ENCODE measurements around the gene NEDD4L.

Gene NEDD4L

GRCh38 chr18:58300867-58301266, 256.8 kb downstream of the NEDD4L start:
- no peak overlapping the region for H3K27ac ChIP-seq
- no peaks in the 10 kb centered on the region; the same call in 1 of the 2 replicates for H3K36me3 ChIP-seq
- H3K4me3 ChIP-seq (ENCODE audit: low read depth, low read length): no peak overlapping the region
- H3K27me3 ChIP-seq (ENCODE audit: insufficient read depth, low read depth, severe bottlenecking): no peaks in the 10 kb centered on the region
- no peak for TF ChIP-seq CTCF (IDR thresholded peaks at IDR 0.05; ENCODE audit: low read depth, low read length)
- DNase-seq: no peak
- peaks cover 9% of the 10 kb centered on the region for H3K9me3 ChIP-seq (ENCODE audit: severe bottlenecking)

GRCh38 chr18:58302811-58303210, 258.8 kb downstream of the NEDD4L start:
- Histone ChIP-seq H3K36me3 (no peaks in the 10 kb centered on the region; the same call in 1 of the 2 replicates), H3K9me3 (ENCODE audit: severe bottlenecking) (peaks cover 9% of the 10 kb centered on the region), H3K27ac (no peak overlapping the region), H3K27me3 (ENCODE audit: insufficient read depth, low read depth, severe bottlenecking) (no peaks in the 10 kb centered on the region), H3K4me3 (ENCODE audit: low read depth, low read length) (no peak overlapping the region)
- DNase-seq: no peak
- TF ChIP-seq CTCF (IDR thresholded peaks at IDR 0.05; ENCODE audit: low read depth, low read length): no peak

- Histone ChIP-seq H3K27me3 (ENCODE audit: insufficient read depth, low read depth, severe bottlenecking) (no peaks in the 10 kb centered on the region), H3K36me3 (no peaks in the 10 kb centered on the region; the same call in 1 of the 2 replicates), H3K27ac (no peak overlapping the region), H3K4me3 (ENCODE audit: low read depth, low read length) (no peak overlapping the region), H3K9me3 (ENCODE audit: severe bottlenecking) (peaks cover 9% of the 10 kb centered on the region)
- TF ChIP-seq CTCF (IDR thresholded peaks at IDR 0.05; ENCODE audit: low read depth, low read length): no peak
- no peak for DNase-seq
Observed at GRCh38 chr18:58303363-58303762, 259.3 kb downstream of the NEDD4L start.

- H3K36me3 ChIP-seq: no peaks in the 10 kb centered on the region; the same call in 1 of the 2 replicates
- no peak for DNase-seq
- H3K27ac ChIP-seq: no peak overlapping the region
- TF ChIP-seq CTCF (IDR thresholded peaks at IDR 0.05; ENCODE audit: low read depth, low read length): no peak
- H3K27me3 ChIP-seq (ENCODE audit: insufficient read depth, low read depth, severe bottlenecking): no peaks in the 10 kb centered on the region
- peaks cover 9% of the 10 kb centered on the region for H3K9me3 ChIP-seq (ENCODE audit: severe bottlenecking)
- no peak overlapping the region for H3K4me3 ChIP-seq (ENCODE audit: low read depth, low read length)
Observed at GRCh38 chr18:58305792-58306191, 261.8 kb downstream of the NEDD4L start.

- H3K27ac ChIP-seq: no peak overlapping the region
- H3K27me3 ChIP-seq (ENCODE audit: insufficient read depth, low read depth, severe bottlenecking): no peaks in the 10 kb centered on the region
- H3K4me3 ChIP-seq (ENCODE audit: low read depth, low read length): no peak overlapping the region
- TF ChIP-seq CTCF (IDR thresholded peaks at IDR 0.05; ENCODE audit: low read depth, low read length): no peak
- no peaks in the 10 kb centered on the region; the same call in 1 of the 2 replicates for H3K36me3 ChIP-seq
- peaks cover 9% of the 10 kb centered on the region for H3K9me3 ChIP-seq (ENCODE audit: severe bottlenecking)
- DNase-seq: no peak
Observed at GRCh38 chr18:58307441-58307840, 263.4 kb downstream of the NEDD4L start.

GRCh38 chr18:58308463-58308862, 264.4 kb downstream of the NEDD4L start:
- Histone ChIP-seq H3K9me3 (ENCODE audit: severe bottlenecking) (peaks cover 9% of the 10 kb centered on the region), H3K4me3 (ENCODE audit: low read depth, low read length) (no peak overlapping the region), H3K27me3 (ENCODE audit: insufficient read depth, low read depth, severe bottlenecking) (no peaks in the 10 kb centered on the region), H3K27ac (no peak overlapping the region), H3K36me3 (no peaks in the 10 kb centered on the region; the same call in 1 of the 2 replicates)
- no peak for TF ChIP-seq CTCF (IDR thresholded peaks at IDR 0.05; ENCODE audit: low read depth, low read length)
- no peak for DNase-seq

Data from WERI-Rb-1 (cell line).